Testis (tissue), 5 donors: ENCODE measurements around the gene CYP2U1. TPM values are rescaled to one million over a fixed set of nuclear protein-coding genes. Genes with fewer than 3 reads are reported as not detected.

Source experiments
- DNase-seq: peaks from one replicate; pipeline ENCODE4 v3.0.0-alpha.2; 2019
- H3K27ac ChIP-seq, 2 donors: fragments of 200-600 bp; sonication (generic); one replicate each; pipeline ENCODE4 v1.5.1; 2019
- H3K27me3 ChIP-seq: fragments of 200-600 bp; sonication (generic); one replicate; pipeline ENCODE4 v1.5.1; 2019
- H3K36me3 ChIP-seq: fragments of 200-600 bp; sonication (generic); one replicate; pipeline ENCODE4 v1.5.1; 2017; ENCODE audit warnings: low read depth; ENCODE audit errors: missing control alignments
- H3K4me1 ChIP-seq: fragments of 200-600 bp; sonication (generic); one replicate; pipeline ENCODE4 v1.5.1; 2019
- H3K4me3 ChIP-seq, 2 donors: fragments of 200-600 bp; sonication (generic); one replicate each; pipeline ENCODE4 v1.5.1; 2017 to 2019
- H3K9me3 ChIP-seq: fragments of 200-600 bp; sonication (generic); one replicate; pipeline ENCODE4 v1.5.1; 2017
- CTCF ChIP-seq, 3 experiments: fragments of 450-650 bp in 2 of 3; fragments of 200-600 bp in 1 of 3; sonication (generic) in 1 of 3; IDR thresholded peaks; one replicate each; pipeline ENCODE4 v1.5.1; 2016 to 2019; ENCODE audit warnings: antibody characterized with exemption in 3 of 3, mild to moderate bottlenecking in 2 of 3, moderate library complexity in 1 of 3
- POLR2A ChIP-seq: fragments of 450-650 bp; IDR thresholded peaks from one replicate; pipeline ENCODE4 v1.6.1; 2017; ENCODE audit warnings: antibody characterized with exemption, mild to moderate bottlenecking, moderate library complexity
- WGBS, 2 donors: methylation state at CpG; one replicate each; pipeline ENCODE4 v1.1.5; 2018; 5-methylcytosine and 5-hydroxymethylcytosine counted together
- intact Hi-C: fragments of 100-400 bp; cut with DNase I; formaldehyde crosslinking; loops from one replicate; pipeline ENCODE4 v1.15.1; 2023; ENCODE audit warnings: low total_unique reads
- long read RNA-seq, 2 donors: transcript quantifications; one replicate each; lab custom pipeline, GENCODE V29; 2026
- polyA plus RNA-seq: library from polyadenylated mRNA; stranded (reverse); fragments of 350-450 nt; fragmentation: Illumina TruSeq; extraction: RNeasy Lipid Tissue Mini Kit (QIAGEN cat#74804); gene quantifications from one replicate; pipeline ENCODE4 v1.2.3, GENCODE V29; 2014; ENCODE audit warnings: low read depth, low replicate concordance; ENCODE audit not compliant: insufficient read depth
- total RNA-seq, 2 donors: library from RNA; depleted of rRNA; stranded (reverse); fragments of >200 nt; gene quantifications; one replicate each; pipeline ENCODE4 v1.2.3, GENCODE V29; 2016

Gene CYP2U1
- total RNA-seq (1 to 10 TPM; 7.7 to 8.5 TPM), polyA plus RNA-seq (6.9 TPM)
- long read RNA-seq, donor 1, full-length matches to known transcripts: 1 of 1 reads
- long read RNA-seq, donor 1, partial matches to known transcripts: 0 of 1 reads
- long read RNA-seq, donor 1, other reads (novel, unspliced or antisense): 0 of 1 reads
- long read RNA-seq, donor 2, full-length matches to known transcripts: 3 of 3 reads
- long read RNA-seq, donor 2, partial matches to known transcripts: 0 of 3 reads
- long read RNA-seq, donor 2, other reads (novel, unspliced or antisense): 0 of 3 reads

DNA sequence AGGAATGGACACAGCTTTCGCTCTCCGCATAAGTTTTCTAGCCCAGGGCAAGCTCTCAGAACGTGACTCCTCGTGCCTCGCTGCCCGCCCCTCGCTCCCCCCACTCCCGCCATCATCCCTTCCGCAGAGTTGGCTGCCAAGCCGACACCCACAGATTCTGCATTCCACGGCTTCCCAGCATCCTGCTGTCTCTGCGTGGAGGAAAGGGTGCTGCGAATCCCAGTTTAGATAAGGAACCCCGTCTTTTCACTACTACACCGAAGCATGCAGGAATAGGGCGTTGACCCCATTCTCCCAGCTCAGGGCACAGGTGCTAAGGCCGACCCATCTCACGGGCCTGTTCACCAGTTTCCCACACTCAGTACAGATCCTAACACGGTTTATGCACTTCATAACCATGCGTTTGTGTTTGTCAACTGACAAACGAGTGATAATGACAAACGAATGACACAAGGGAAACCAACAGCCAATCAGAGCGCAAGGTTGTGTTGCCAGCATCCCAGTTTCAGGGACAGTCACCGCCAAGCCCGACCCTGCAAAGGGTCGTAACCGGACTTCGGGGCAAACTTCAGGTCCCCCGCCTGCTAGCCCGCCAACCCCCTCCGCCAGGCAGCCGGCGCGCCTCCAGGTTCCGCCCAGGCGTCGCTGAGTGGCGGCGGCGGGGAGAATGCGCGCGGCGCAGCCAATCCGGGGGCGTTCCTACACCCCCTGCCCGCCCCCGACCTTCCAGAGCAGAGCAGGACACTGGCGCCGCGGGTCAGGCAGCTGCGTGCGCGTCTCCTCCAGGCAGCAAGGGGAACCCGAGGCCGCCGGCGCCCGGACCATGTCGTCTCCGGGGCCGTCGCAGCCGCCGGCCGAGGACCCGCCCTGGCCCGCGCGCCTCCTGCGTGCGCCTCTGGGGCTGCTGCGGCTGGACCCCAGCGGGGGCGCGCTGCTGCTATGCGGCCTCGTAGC lies at the start of gene CYP2U1:
TSS of gene CYP2U1 (plus strand) at position 729 of the 954 bp plus-strand sequence. CDS start at position 824, 95 bp downstream.
- WGBS, 2 donors: 0 to 1% methylated on average over 21 to 51 of the region's 78 CpGs
- no peaks in the 10 kb centered on the region for H3K9me3 ChIP-seq
- H3K36me3 ChIP-seq: no peaks in the 10 kb centered on the region
- peak within 1 kb of the TSS; percentile 77 to 85 for H3K27ac ChIP-seq
- intact Hi-C loops: no loop called here
- TF ChIP-seq CTCF (IDR thresholded peaks at IDR 0.05): peak in 1 of 3 experiments; percentile 19
- TF ChIP-seq POLR2A: no peak
- H3K4me3 ChIP-seq: peak within 1 kb of the TSS; percentile 74 to 75
- peak; percentile 93 for DNase-seq
- no peaks in the 10 kb centered on the region for H3K27me3 ChIP-seq
- H3K4me1 ChIP-seq: no peaks in the 10 kb centered on the region

- no peak for DNase-seq
- H3K9me3 ChIP-seq: no peaks in the 10 kb centered on the region
- H3K27me3 ChIP-seq: no peaks in the 10 kb centered on the region
- no peak overlapping the region for H3K27ac ChIP-seq
- intact Hi-C loops: no loop called here
- H3K4me1 ChIP-seq: no peaks in the 10 kb centered on the region
- TF ChIP-seq POLR2A (no peak), CTCF (IDR thresholded peaks at IDR 0.05) (no peak)
- no peak overlapping the region for H3K4me3 ChIP-seq
- H3K36me3 ChIP-seq: no peaks in the 10 kb centered on the region
These were observed 45.5 kb upstream of the CYP2U1 start for GRCh38 chr4:107885865-107886264.

DNA sequence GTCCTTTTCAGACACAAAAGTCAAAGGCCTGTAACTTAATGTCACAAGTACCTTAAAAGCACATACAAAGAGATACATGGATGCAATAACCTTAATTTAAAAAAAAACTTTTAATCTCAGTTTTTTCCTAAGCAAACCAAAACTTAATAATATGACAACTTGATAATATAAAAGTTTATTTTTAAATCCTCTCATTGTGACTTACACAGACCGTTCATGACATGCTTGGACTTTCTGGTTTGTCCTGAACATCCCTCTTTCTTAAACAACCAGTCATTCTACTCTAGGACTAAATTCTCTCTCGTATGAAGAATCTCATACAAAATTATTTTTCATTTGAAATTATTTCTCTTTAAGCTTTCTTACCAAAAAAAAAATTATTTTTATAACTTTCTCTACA lies 43.1 kb upstream of the CYP2U1 start:
- no peaks in the 10 kb centered on the region for H3K36me3 ChIP-seq
- no peaks in the 10 kb centered on the region for H3K9me3 ChIP-seq
- 61 to 63% methylated on average over 2 of the region's 2 CpGs for WGBS, 2 donors
- no peak for DNase-seq
- intact Hi-C loops: no loop called here
- TF ChIP-seq CTCF (IDR thresholded peaks at IDR 0.05) (no peak), POLR2A (no peak)
- no peaks in the 10 kb centered on the region for H3K4me1 ChIP-seq
- H3K27me3 ChIP-seq: no peaks in the 10 kb centered on the region
- H3K27ac ChIP-seq: no peak overlapping the region
- no peak overlapping the region for H3K4me3 ChIP-seq

- intact Hi-C loops: no loop called here
- Histone ChIP-seq H3K9me3 (no peaks in the 10 kb centered on the region), H3K36me3 (no peaks in the 10 kb centered on the region), H3K4me1 (no peaks in the 10 kb centered on the region), H3K27ac (no peak overlapping the region), H3K4me3 (no peak overlapping the region), H3K27me3 (no peaks in the 10 kb centered on the region)
- WGBS, 2 donors: 97 to 99% methylated on average over 2 of the region's 2 CpGs
- DNase-seq: no peak
- no peak for TF ChIP-seq CTCF (IDR thresholded peaks at IDR 0.05)
- TF ChIP-seq POLR2A: no peak
These were observed 40.6 kb upstream of the CYP2U1 start for GRCh38 chr4:107890779-107891178.
